RWPE2 (cell line): ENCODE data around the gene HES2.
"Not testable (repeated sequence)": the region's sequence is repeated elsewhere in the genome, so short reads cannot be mapped to it uniquely, and the experiment has no call there.

ENCODE experiments used
- ATAC-seq: fragments of 200-7000 bp; cut with Tn5 transposase; 3 replicates; pipeline ENCODE4 v1.9.1; 2021; ENCODE audit warnings: low read depth
- DNase-seq: peaks from one replicate; pipeline ENCODE4 v3.0.0-alpha.2; 2020; ENCODE audit warnings: low spot score
- H3K27ac ChIP-seq: fragments of 450-650 bp; 2 replicates; pipeline ENCODE4 v1.5.1; 2017; ENCODE audit warnings: mild to moderate bottlenecking; ENCODE audit not compliant: poor library complexity, severe bottlenecking
- H3K27me3 ChIP-seq: fragments of 250-450 bp; sonication (Bioruptor Pico); 2 replicates; pipeline ENCODE4 v1.5.1; 2021; ENCODE audit warnings: mild to moderate bottlenecking, moderate library complexity; ENCODE audit not compliant: insufficient read depth, poor library complexity, severe bottlenecking
- H3K36me3 ChIP-seq: fragments of 250-450 bp; sonication (Bioruptor Pico); 2 replicates; pipeline ENCODE4 v1.5.1; 2020; ENCODE audit warnings: low read depth, mild to moderate bottlenecking, moderate library complexity
- H3K4me1 ChIP-seq: fragments of 250-450 bp; sonication (Bioruptor Pico); 2 replicates; pipeline ENCODE4 v1.5.1; 2021; ENCODE audit warnings: mild to moderate bottlenecking, moderate library complexity; ENCODE audit not compliant: insufficient read depth, poor library complexity, severe bottlenecking
- H3K4me3 ChIP-seq: fragments of 250-450 bp; sonication (Bioruptor Pico); 2 replicates; pipeline ENCODE4 v1.5.1; 2021; ENCODE audit warnings: mild to moderate bottlenecking, moderate library complexity; ENCODE audit not compliant: severe bottlenecking
- H3K9me3 ChIP-seq: fragments of 250-450 bp; sonication (Bioruptor Pico); 2 replicates; pipeline ENCODE4 v1.5.1; 2021; ENCODE audit warnings: mild to moderate bottlenecking, moderate library complexity; ENCODE audit not compliant: severe bottlenecking
- CTCF ChIP-seq: fragments of 450-650 bp; IDR thresholded peaks from one replicate; pipeline ENCODE4 v1.5.1; 2017; ENCODE audit warnings: mild to moderate bottlenecking, moderate library complexity; ENCODE audit not compliant: poor library complexity, severe bottlenecking

Gene HES2

GRCh38 chr1:6378096-6378746 is 41.5 kb downstream of the HES2 start:
- H3K27me3 ChIP-seq = no peaks in the 10 kb centered on the region
- no peak for ATAC-seq
- H3K27ac ChIP-seq = no peak overlapping the region
- H3K9me3 ChIP-seq = peaks cover 7% of the 10 kb centered on the region
- H3K36me3 ChIP-seq = peaks cover 15% of the 10 kb centered on the region
- peaks cover 17% of the 10 kb centered on the region for H3K4me1 ChIP-seq
- no peak overlapping the region for H3K4me3 ChIP-seq
- no peak for DNase-seq
- no peak for TF ChIP-seq CTCF

- peaks cover 11% of the 10 kb centered on the region for H3K4me1 ChIP-seq
- H3K9me3 ChIP-seq = no peaks in the 10 kb centered on the region
- H3K4me3 ChIP-seq = no peak overlapping the region
- no peak for TF ChIP-seq CTCF
- no peak for DNase-seq
- peak; percentile 46 for ATAC-seq
- H3K36me3 ChIP-seq = peaks cover 8% of the 10 kb centered on the region
- no peaks in the 10 kb centered on the region for H3K27me3 ChIP-seq
- H3K27ac ChIP-seq = peak overlapping the region; percentile 26
Observed at GRCh38 chr1:6373961-6374720, 45.6 kb downstream of the HES2 start.

- not testable (repeated sequence) for H3K27me3 ChIP-seq, H3K27ac ChIP-seq, ATAC-seq, H3K36me3 ChIP-seq, H3K4me3 ChIP-seq, DNase-seq, H3K9me3 ChIP-seq
- peaks cover 16% of the 10 kb centered on the region for H3K4me1 ChIP-seq
Observed at GRCh38 chr1:6372236-6372635, 47.5 kb downstream of the HES2 start.

GRCh38 chr1:6370006-6370405 is 49.7 kb downstream of the HES2 start:
- TF ChIP-seq CTCF = no peak
- H3K27ac ChIP-seq = no peak overlapping the region
- H3K27me3 ChIP-seq = no peaks in the 10 kb centered on the region
- no peak overlapping the region for H3K4me3 ChIP-seq
- H3K36me3 ChIP-seq = peaks cover 4% of the 10 kb centered on the region; the same call in 1 of the 2 replicates
- peaks cover 18% of the 10 kb centered on the region for H3K4me1 ChIP-seq
- DNase-seq (no peak), ATAC-seq (no peak)
- H3K9me3 ChIP-seq = no peaks in the 10 kb centered on the region

- Histone ChIP-seq H3K9me3 (no peaks in the 10 kb centered on the region), H3K27me3 (no peaks in the 10 kb centered on the region), H3K4me3 (no peak overlapping the region), H3K27ac (peak overlapping the region; percentile 66), H3K36me3 (peaks cover 7% of the 10 kb centered on the region; the same call in 1 of the 2 replicates), H3K4me1 (peaks cover 14% of the 10 kb centered on the region)
- DNase-seq = no peak
- no peak for TF ChIP-seq CTCF
- ATAC-seq = peak; percentile 74
Observed at GRCh38 chr1:6367381-6368012, 52.2 kb downstream of the HES2 start.
